ENCODE measurements around the gene EIF3D.

The EIF3D gene

DNA sequence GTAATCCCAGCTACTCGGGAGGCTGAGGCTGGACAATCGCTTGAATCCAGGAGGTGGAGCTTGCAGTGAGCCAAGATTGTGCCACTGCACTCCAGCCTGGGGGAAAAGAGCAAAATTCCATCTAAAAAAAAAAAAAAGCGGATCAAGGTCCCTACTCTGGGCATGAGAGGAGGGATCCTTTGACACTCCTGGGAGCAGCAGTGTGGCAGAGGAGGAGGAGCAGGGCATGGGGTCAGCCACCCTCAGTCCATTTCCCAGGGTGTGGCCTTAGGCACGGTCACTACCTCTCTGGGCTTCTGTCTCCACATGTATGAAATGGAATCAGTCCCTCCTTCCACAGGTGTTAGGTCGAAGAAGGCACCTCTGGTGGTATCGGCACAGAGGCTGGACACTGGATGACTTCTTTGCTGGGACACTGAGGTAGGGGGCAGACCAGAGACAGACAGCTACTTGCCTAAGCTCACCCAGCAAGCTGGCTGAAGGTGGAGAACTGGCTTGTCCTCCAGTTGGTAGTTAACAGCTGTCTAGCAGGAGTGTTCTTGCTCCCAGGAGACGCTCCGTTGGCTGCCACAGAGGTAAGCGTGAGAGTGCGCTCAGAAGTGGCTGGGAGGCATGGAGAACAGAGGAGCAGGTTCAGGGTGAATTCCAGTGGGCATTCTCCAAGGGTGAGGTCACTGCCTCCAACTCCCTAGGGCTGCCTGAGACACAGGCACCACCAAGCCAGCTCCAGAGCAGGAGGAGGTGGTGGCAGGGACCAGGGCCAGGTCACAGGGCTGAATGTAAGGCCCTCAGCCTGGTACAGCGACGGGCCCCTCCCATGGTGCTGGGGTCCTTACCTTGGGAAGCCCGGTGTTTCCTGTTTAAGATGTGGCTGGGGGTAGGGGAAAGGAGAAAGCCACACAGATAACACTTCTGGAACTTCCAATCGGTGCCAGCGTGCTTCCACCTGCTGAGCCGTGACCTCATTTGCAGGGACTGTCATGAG lies 67.0 kb downstream of the EIF3D start:
- Histone ChIP-seq H2AFZ (ENCODE audit: low read length) (no peak overlapping the region), H3K27ac (ENCODE audit: low read depth, low read length, poor library complexity, severe bottlenecking) (no peak overlapping the region), H3K4me1 (ENCODE audit: insufficient read depth, low read length, severe bottlenecking) (no peaks in the 10 kb centered on the region), H3K36me3 (ENCODE audit: insufficient read depth, low read length) (peaks cover 12% of the 10 kb centered on the region; the same call in 1 of the 2 replicates), H3K79me2 (ENCODE audit: insufficient read depth, low read length) (no peaks in the 10 kb centered on the region), H3K4me3 (ENCODE audit: low read depth, low read length, poor library complexity, severe bottlenecking) (no peak overlapping the region), H3F3A (ENCODE audit: insufficient read depth, low read length) (no peaks in the 10 kb centered on the region), H4K20me1 (ENCODE audit: insufficient read depth, low read length) (no peaks in the 10 kb centered on the region), H3K9me2 (ENCODE audit: low read depth, low read length) (no peaks in the 10 kb centered on the region), H3K4me2 (ENCODE audit: low read length) (no peak overlapping the region), H3K9me3 (ENCODE audit: low read length) (no peaks in the 10 kb centered on the region), H3K27me3 (ENCODE audit: insufficient read depth, low read length) (no peaks in the 10 kb centered on the region), H3K9ac (ENCODE audit: low read length) (no peak overlapping the region)
- TF ChIP-seq, protein P1, sequence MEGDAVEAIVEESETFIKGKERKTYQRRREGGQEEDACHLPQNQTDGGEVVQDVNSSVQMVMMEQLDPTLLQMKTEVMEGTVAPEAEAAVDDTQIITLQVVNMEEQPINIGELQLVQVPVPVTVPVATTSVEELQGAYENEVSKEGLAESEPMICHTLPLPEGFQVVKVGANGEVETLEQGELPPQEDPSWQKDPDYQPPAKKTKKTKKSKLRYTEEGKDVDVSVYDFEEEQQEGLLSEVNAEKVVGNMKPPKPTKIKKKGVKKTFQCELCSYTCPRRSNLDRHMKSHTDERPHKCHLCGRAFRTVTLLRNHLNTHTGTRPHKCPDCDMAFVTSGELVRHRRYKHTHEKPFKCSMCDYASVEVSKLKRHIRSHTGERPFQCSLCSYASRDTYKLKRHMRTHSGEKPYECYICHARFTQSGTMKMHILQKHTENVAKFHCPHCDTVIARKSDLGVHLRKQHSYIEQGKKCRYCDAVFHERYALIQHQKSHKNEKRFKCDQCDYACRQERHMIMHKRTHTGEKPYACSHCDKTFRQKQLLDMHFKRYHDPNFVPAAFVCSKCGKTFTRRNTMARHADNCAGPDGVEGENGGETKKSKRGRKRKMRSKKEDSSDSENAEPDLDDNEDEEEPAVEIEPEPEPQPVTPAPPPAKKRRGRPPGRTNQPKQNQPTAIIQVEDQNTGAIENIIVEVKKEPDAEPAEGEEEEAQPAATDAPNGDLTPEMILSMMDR (IDR thresholded peaks at IDR 0.05; ENCODE audit: low read length): no peak
- no peak for TF ChIP-seq EZH2 (IDR thresholded peaks at IDR 0.05; ENCODE audit: borderline replicate concordance, low read length)

Data from OCI-LY1 (cell line).